ENCODE measurements around the gene DNAH14. TPM values are rescaled to one million over a fixed set of nuclear protein-coding genes. Genes with fewer than 3 reads are reported as not detected.
"Not testable (repeated sequence)": the region's sequence is repeated elsewhere in the genome, so short reads cannot be mapped to it uniquely, and the experiment has no call there.

The DNAH14 gene
- total and polyA plus RNA-seq, 7 donors: 0.07 to 1.8 (median 0.82) TPM; not detected in 2

- Histone ChIP-seq H3K27ac (no peak overlapping the region), H3K4me3 (no peak overlapping the region), H3K9me3 (peaks cover 21% of the 10 kb centered on the region), H3K36me3 (ENCODE audit: insufficient read depth in 1 of 2, low read depth in 1 of 2) (no peaks in the 10 kb centered on the region), H3K27me3 (ENCODE audit: insufficient read depth in 3 of 3, low read length in 2 of 3) (no peaks in the 10 kb centered on the region), H3K4me1 (no peaks in the 10 kb centered on the region)
- ATAC-seq (no peak), DNase-seq (no peak)
- WGBS, 3 donors: 88 to 93% (median 92%) methylated on average over 2 of the region's 2 CpGs
- intact Hi-C loops (cut with DNase I): no loop called here
- no peak for TF ChIP-seq CTCF (IDR thresholded peaks at IDR 0.05)
These were observed 68.7 kb downstream of the DNAH14 start for GRCh38 chr1:224998185-224998584.

- no peak overlapping the region for H3K4me3 ChIP-seq
- H3K27ac ChIP-seq: no peak overlapping the region
- H3K9me3 ChIP-seq: no peaks in the 10 kb centered on the region
- ATAC-seq (no peak), DNase-seq (no peak)
- no peaks in the 10 kb centered on the region for H3K4me1 ChIP-seq
- no peaks in the 10 kb centered on the region for H3K36me3 ChIP-seq (ENCODE audit: insufficient read depth in 1 of 2, low read depth in 1 of 2)
- intact Hi-C loops (cut with DNase I): no loop called here
- H3K27me3 ChIP-seq (ENCODE audit: insufficient read depth in 3 of 3, low read length in 2 of 3): no peaks in the 10 kb centered on the region
- WGBS, 3 donors: 93 to 100% (median 98%) methylated on average over 1 of the region's 1 CpG
- no peak for TF ChIP-seq CTCF (IDR thresholded peaks at IDR 0.05)
These were observed 74.9 kb downstream of the DNAH14 start for GRCh38 chr1:225004396-225004795.

GRCh38 chr1:225006352-225006751 is 76.9 kb downstream of the DNAH14 start:
- H3K4me1 ChIP-seq; H3K27me3 ChIP-seq (ENCODE audit: insufficient read depth in 3 of 3, low read length in 2 of 3); DNase-seq; H3K36me3 ChIP-seq (ENCODE audit: insufficient read depth in 1 of 2, low read depth in 1 of 2); H3K4me3 ChIP-seq; intact Hi-C loops (cut with DNase I); ATAC-seq; H3K9me3 ChIP-seq; H3K27ac ChIP-seq: not testable (repeated sequence)
- WGBS, 3 donors: 86 to 95% (median 89%) methylated on average over 5 of the region's 5 CpGs

- ATAC-seq; DNase-seq; H3K36me3 ChIP-seq (ENCODE audit: insufficient read depth in 1 of 2, low read depth in 1 of 2); H3K27me3 ChIP-seq (ENCODE audit: insufficient read depth in 3 of 3, low read length in 2 of 3); H3K4me3 ChIP-seq; intact Hi-C loops (cut with DNase I); H3K27ac ChIP-seq; H3K4me1 ChIP-seq; H3K9me3 ChIP-seq: not testable (repeated sequence)
- 94 to 96% (median 95%) methylated on average over 5 of the region's 5 CpGs for WGBS, 3 donors
These were observed 78.6 kb downstream of the DNAH14 start for GRCh38 chr1:225008050-225008449.

GRCh38 chr1:225021037-225021436 is 91.6 kb downstream of the DNAH14 start:
- no peak for TF ChIP-seq CTCF (IDR thresholded peaks at IDR 0.05)
- DNase-seq: no peak

GRCh38 chr1:225026701-225027100 is 97.2 kb downstream of the DNAH14 start:
- ATAC-seq: no peak
- H3K4me3 ChIP-seq: no peak overlapping the region
- intact Hi-C loops (cut with DNase I): no loop called here
- TF ChIP-seq CTCF (IDR thresholded peaks at IDR 0.05): no peak
- DNase-seq: no peak
- no peaks in the 10 kb centered on the region for H3K4me1 ChIP-seq
- no peaks in the 10 kb centered on the region for H3K27me3 ChIP-seq (ENCODE audit: insufficient read depth in 3 of 3, low read length in 2 of 3)
- no peaks in the 10 kb centered on the region for H3K36me3 ChIP-seq (ENCODE audit: insufficient read depth in 1 of 2, low read depth in 1 of 2)
- peaks cover 13% of the 10 kb centered on the region for H3K9me3 ChIP-seq
- 79 to 92% (median 85%) methylated on average over 1 of the region's 1 CpG for WGBS, 3 donors
- no peak overlapping the region for H3K27ac ChIP-seq

More at GRCh38 chr1:225021037-225021436, 91.6 kb downstream of the DNAH14 start:
- no peak for ATAC-seq
- no peak overlapping the region for H3K27ac ChIP-seq
- intact Hi-C loops (cut with DNase I): no loop called here
- H3K27me3 ChIP-seq (ENCODE audit: insufficient read depth in 3 of 3, low read length in 2 of 3): no peaks in the 10 kb centered on the region
- H3K36me3 ChIP-seq (ENCODE audit: insufficient read depth in 1 of 2, low read depth in 1 of 2): no peaks in the 10 kb centered on the region
- no peak overlapping the region for H3K4me3 ChIP-seq
- no peaks in the 10 kb centered on the region for H3K4me1 ChIP-seq
- no peaks in the 10 kb centered on the region for H3K9me3 ChIP-seq

- H3K9me3 ChIP-seq; intact Hi-C loops (cut with DNase I); H3K27me3 ChIP-seq (ENCODE audit: insufficient read depth in 3 of 3, low read length in 2 of 3); H3K4me1 ChIP-seq; DNase-seq; H3K27ac ChIP-seq; H3K36me3 ChIP-seq (ENCODE audit: insufficient read depth in 1 of 2, low read depth in 1 of 2); ATAC-seq; H3K4me3 ChIP-seq: not testable (repeated sequence)
- WGBS, 3 donors: 86 to 92% (median 91%) methylated on average over 1 of the region's 1 CpG
These were observed 107.0 kb downstream of the DNAH14 start for GRCh38 chr1:225036441-225036840.

Data from psoas muscle (tissue), 8 donors.